H1 (cell line): ENCODE data around the gene PFN3.

Experiments
- ASH2L ChIP-seq: fragments of 200-600, 300-600 bp; sonication (generic); IDR thresholded peaks from one replicate; pipeline ENCODE4 v1.7.1; 2017; ENCODE audit warnings: low read length
- BACH1 ChIP-seq: IDR thresholded peaks from 2 replicates; pipeline ENCODE4 v1.6.1; 2012; ENCODE audit warnings: low read length, improper control_type of control experiment
- CBX8 ChIP-seq: fragments of 300-800, 300-1000 bp; sonication (generic); IDR thresholded peaks from 2 replicates; pipeline ENCODE4 v1.7.1; 2016; ENCODE audit warnings: low read depth, low read length, borderline replicate concordance
- CEBPB ChIP-seq: IDR thresholded peaks from 2 replicates; pipeline ENCODE4 v1.6.1; 2012; ENCODE audit warnings: low read depth, low read length
- CHD2 ChIP-seq: IDR thresholded peaks from 2 replicates; pipeline ENCODE4 v1.6.1; 2012; ENCODE audit warnings: low read length, improper control_type of control experiment
- CTCF ChIP-seq, 3 experiments: IDR thresholded peaks; 1 replicate in 2 of 3; 2 replicates in 1 of 3; pipeline versions ENCODE4 v1.5.1 to v1.6.1; 2011; ENCODE audit warnings: low read length in 3 of 3, mild to moderate bottlenecking in 3 of 3, inconsistent platforms in 2 of 3, low read depth in 1 of 3, moderate library complexity in 1 of 3; ENCODE audit not compliant: insufficient read depth in 1 of 3; ENCODE audit errors: control extremely low read depth in 1 of 3
- EZH2 ChIP-seq: fragments of 200-600 bp; sonication (generic); IDR thresholded peaks from 2 replicates; pipeline ENCODE4 v1.7.1; 2012; ENCODE audit warnings: low read depth, mild to moderate bottlenecking, moderate library complexity, low read length, inconsistent platforms; ENCODE audit not compliant: severe bottlenecking
- GABPA ChIP-seq: IDR thresholded peaks from 2 replicates; pipeline ENCODE4 v1.6.1; 2011; ENCODE audit warnings: mild to moderate bottlenecking, low read length, moderate library complexity, borderline replicate concordance; ENCODE audit not compliant: insufficient read depth
- POLR2A ChIP-seq, 2 experiments: IDR thresholded peaks; 1 replicate in 1 of 2; 2 replicates in 1 of 2; pipeline ENCODE4 v1.6.1; 2011; ENCODE audit warnings: low read depth in 2 of 2, low read length in 2 of 2, mild to moderate bottlenecking in 2 of 2; ENCODE audit errors: control extremely low read depth in 1 of 2
- RAD21 ChIP-seq, 2 experiments: IDR thresholded peaks in 1 of 2; conservative IDR thresholded peaks in 1 of 2; 2 replicates each; pipeline ENCODE4 v1.6.1; 2011; ENCODE audit warnings: low read depth in 2 of 2, low read length in 2 of 2, improper control_type of control experiment in 1 of 2, inconsistent platforms in 1 of 2, mild to moderate bottlenecking in 1 of 2, moderate library complexity in 1 of 2
- SRF ChIP-seq: IDR thresholded peaks from 2 replicates; pipeline ENCODE4 v1.6.1; 2011; ENCODE audit warnings: mild to moderate bottlenecking, low read depth, low read length, moderate library complexity
- TAF1 ChIP-seq: IDR thresholded peaks from 2 replicates; pipeline ENCODE4 v1.6.1; 2011; ENCODE audit warnings: mild to moderate bottlenecking, low read depth, low read length
- TBP ChIP-seq: IDR thresholded peaks from 2 replicates; pipeline ENCODE4 v1.6.1; 2011; ENCODE audit warnings: low read depth, low read length, improper control_type of control experiment
- USF2 ChIP-seq: IDR thresholded peaks from 2 replicates; pipeline ENCODE4 v1.6.1; 2011; ENCODE audit warnings: low read length, improper control_type of control experiment

- TF ChIP-seq POLR2A (IDR thresholded peaks at IDR 0.05; ENCODE audit: control extremely low read depth in 1 of 2, low read depth in 2 of 2, low read length in 2 of 2) (no peak; a peak in 1 of 3 replicates), CTCF (IDR thresholded peaks at IDR 0.05; ENCODE audit: control extremely low read depth in 1 of 3, insufficient read depth in 1 of 3, low read depth in 1 of 3, low read length in 3 of 3) (0 out of 4 replicates have a peak, but pooled peaks of 1 of the 3 experiments have one; percentile 0), BACH1 (no peak), TBP (no peak), CEBPB (no peak), GABPA (no peak), CHD2 (no peak), TAF1 (no peak), EZH2 (no peak), CBX8 (no peak), USF2 (no peak), SRF (no peak), RAD21 (IDR thresholded peaks at IDR 0.05 in 1 of 2, conservative IDR thresholded peaks at IDR 0.05 in 1 of 2; ENCODE audit: low read depth in 2 of 2, low read length in 2 of 2) (no peak), ASH2L (no peak)
Measured at GRCh38 chr5:177442066-177442826, 41.8 kb upstream of the PFN3 start.
